ENCODE results near the gene CELF4.

The CELF4 gene

GRCh38 chr18:37219257-37219656 lies 346.3 kb downstream of the CELF4 start:
- TF ChIP-seq CTCF (IDR thresholded peaks at IDR 0.05; ENCODE audit: extremely low read depth, insufficient read depth, missing control alignments) = no peak
- no peak for DNase-seq (ENCODE audit: low spot score)
- in situ Hi-C loops (cut with MboI; ENCODE audit: low pct_unique_long_range_greater_than_20kb, low sequenced_read_pairs, unreplicated experiment) = no loop called here

DNA sequence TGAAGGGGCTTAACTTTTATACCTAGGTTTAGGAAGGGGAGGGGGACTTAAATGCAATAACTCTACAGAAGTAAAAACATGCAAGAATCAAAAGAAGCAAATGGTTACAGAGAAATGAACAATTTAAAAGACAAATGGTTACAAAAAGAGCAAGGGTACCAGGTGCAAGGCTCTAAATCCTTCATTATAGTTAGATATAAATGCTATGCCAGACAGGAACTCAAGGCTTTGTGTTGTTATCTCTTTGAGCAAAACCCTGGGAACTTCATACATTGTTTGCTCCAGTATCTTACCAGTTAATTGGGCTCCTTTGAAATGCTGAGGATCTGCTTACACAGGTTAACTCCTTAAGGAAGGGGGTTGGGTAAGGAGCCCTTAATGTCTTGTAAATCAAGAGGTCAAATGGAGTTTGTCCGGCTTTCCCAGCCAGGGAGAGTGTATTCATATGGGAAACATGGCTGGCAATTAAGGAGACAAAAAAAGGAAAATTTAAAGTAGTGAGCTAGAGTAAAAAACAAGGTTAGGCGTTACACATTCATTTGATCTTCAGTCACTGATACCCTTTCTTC lies 347.5 kb downstream of the CELF4 start:
- no peak for TF ChIP-seq CTCF (IDR thresholded peaks at IDR 0.05; ENCODE audit: extremely low read depth, insufficient read depth, missing control alignments)
- in situ Hi-C loops (cut with MboI; ENCODE audit: low pct_unique_long_range_greater_than_20kb, low sequenced_read_pairs, unreplicated experiment) = no loop called here
- DNase-seq (ENCODE audit: low spot score) = no peak

- DNase-seq (ENCODE audit: low spot score) = no peak
- in situ Hi-C loops (cut with MboI; ENCODE audit: low pct_unique_long_range_greater_than_20kb, low sequenced_read_pairs, unreplicated experiment) = no loop called here
- TF ChIP-seq CTCF (IDR thresholded peaks at IDR 0.05; ENCODE audit: extremely low read depth, insufficient read depth, missing control alignments) = no peak
Observed at GRCh38 chr18:37210781-37211180, 354.8 kb downstream of the CELF4 start.

DNA sequence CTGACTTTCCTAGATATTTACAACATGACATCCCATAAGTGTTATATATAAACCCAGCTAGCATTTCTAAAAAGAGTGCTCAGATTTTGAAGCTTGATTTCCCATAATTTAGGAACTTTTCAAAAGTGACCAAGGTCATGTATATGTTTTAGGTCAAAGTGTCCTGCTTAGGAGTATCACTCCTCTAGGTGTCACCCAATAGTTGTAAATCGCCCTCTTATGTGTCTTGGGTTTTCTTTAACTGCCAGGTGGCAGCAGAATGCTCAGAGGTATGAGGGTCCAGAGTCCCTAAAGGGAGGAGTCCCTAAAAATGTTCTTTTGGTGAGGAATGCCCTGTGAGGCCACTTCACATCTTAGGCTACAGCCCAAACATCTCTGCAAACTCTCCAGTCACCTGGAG lies 358.3 kb downstream of the CELF4 start:
- in situ Hi-C loops (cut with MboI; ENCODE audit: low pct_unique_long_range_greater_than_20kb, low sequenced_read_pairs, unreplicated experiment) = no loop called here
- no peak for DNase-seq (ENCODE audit: low spot score)

GRCh38 chr18:37199741-37200140 lies 365.9 kb downstream of the CELF4 start:
- in situ Hi-C loops (cut with MboI; ENCODE audit: low pct_unique_long_range_greater_than_20kb, low sequenced_read_pairs, unreplicated experiment) = no loop called here
- TF ChIP-seq CTCF (IDR thresholded peaks at IDR 0.05; ENCODE audit: extremely low read depth, insufficient read depth, missing control alignments) = no peak

More for the DNA sequence above, 358.3 kb downstream of the CELF4 start:
- no peak for TF ChIP-seq CTCF (IDR thresholded peaks at IDR 0.05; ENCODE audit: extremely low read depth, insufficient read depth, missing control alignments)

More at GRCh38 chr18:37199741-37200140, 365.9 kb downstream of the CELF4 start:
- no peak for DNase-seq (ENCODE audit: low spot score)
